Activated naive CD8-positive, alpha-beta T cell (primary cell): Measurements from ENCODE around the gene MRPS18C.

Source experiments
- H3K27ac Mint-ChIP-seq: one replicate; pipeline ENCODE4 v1.8.0; 2021; ENCODE audit warnings: mixed read lengths
- H3K27me3 Mint-ChIP-seq: one replicate; pipeline ENCODE4 v1.8.0; 2021; ENCODE audit warnings: mixed read lengths
- H3K36me3 Mint-ChIP-seq: one replicate; pipeline ENCODE4 v1.8.0; 2021; ENCODE audit warnings: mixed read lengths
- H3K4me1 Mint-ChIP-seq: one replicate; pipeline ENCODE4 v1.8.0; 2021; ENCODE audit warnings: low read depth, mixed read lengths
- H3K4me3 Mint-ChIP-seq: one replicate; pipeline ENCODE4 v1.8.0; 2021; ENCODE audit warnings: mild to moderate bottlenecking, mixed read lengths
- H3K9me3 Mint-ChIP-seq: one replicate; pipeline ENCODE4 v1.8.0; 2021; ENCODE audit warnings: low read depth, mixed read lengths

The MRPS18C gene

GRCh38 chr4:83455281-83456183 lies at the start of gene MRPS18C, which contains the start of gene HELQ:
Gene MRPS18C, plus strand, starts transcription at chr4:83456058. Its CDS starts 20 bp downstream, at chr4:83456078.
Gene HELQ, minus strand, starts transcription at chr4:83455823. Its CDS starts 130 bp downstream, at chr4:83455693.
- Mint-ChIP-seq H3K27ac (peak within 1 kb of the TSS; percentile 100), H3K27me3 (no peaks in the 10 kb centered on the region), H3K4me3 (peak within 1 kb of the TSS; percentile 97), H3K9me3 (no peaks in the 10 kb centered on the region), H3K36me3 (peaks cover 20% of the 10 kb centered on the region), H3K4me1 (peaks cover 50% of the 10 kb centered on the region)

GRCh38 chr4:83408908-83409307 lies 47.0 kb upstream of the MRPS18C start:
- no peaks in the 10 kb centered on the region for H3K9me3 Mint-ChIP-seq
- no peaks in the 10 kb centered on the region for H3K27me3 Mint-ChIP-seq
- H3K27ac Mint-ChIP-seq = no peak overlapping the region
- H3K4me3 Mint-ChIP-seq = no peak overlapping the region
- H3K36me3 Mint-ChIP-seq = peaks cover 8% of the 10 kb centered on the region
- no peaks in the 10 kb centered on the region for H3K4me1 Mint-ChIP-seq

GRCh38 chr4:83413676-83414075 lies 42.2 kb upstream of the MRPS18C start:
- Mint-ChIP-seq H3K36me3 (peaks cover 6% of the 10 kb centered on the region), H3K9me3 (no peaks in the 10 kb centered on the region), H3K4me3 (no peak overlapping the region), H3K27ac (no peak overlapping the region), H3K27me3 (no peaks in the 10 kb centered on the region), H3K4me1 (no peaks in the 10 kb centered on the region)

- no peak overlapping the region for H3K27ac Mint-ChIP-seq
Measured at GRCh38 chr4:83417566-83417965, 38.3 kb upstream of the MRPS18C start.

GRCh38 chr4:83418211-83418610 lies 37.6 kb upstream of the MRPS18C start:
- H3K4me3 Mint-ChIP-seq = no peak overlapping the region
- no peaks in the 10 kb centered on the region for H3K4me1 Mint-ChIP-seq
- H3K27me3 Mint-ChIP-seq = no peaks in the 10 kb centered on the region
- H3K9me3 Mint-ChIP-seq = no peaks in the 10 kb centered on the region
- peaks cover 8% of the 10 kb centered on the region for H3K36me3 Mint-ChIP-seq
- no peak overlapping the region for H3K27ac Mint-ChIP-seq

More at GRCh38 chr4:83417566-83417965, 38.3 kb upstream of the MRPS18C start:
- Mint-ChIP-seq H3K27me3 (no peaks in the 10 kb centered on the region), H3K4me3 (no peak overlapping the region), H3K9me3 (no peaks in the 10 kb centered on the region), H3K36me3 (peaks cover 8% of the 10 kb centered on the region), H3K4me1 (no peaks in the 10 kb centered on the region)

GRCh38 chr4:83431200-83431599 lies 24.7 kb upstream of the MRPS18C start:
- Mint-ChIP-seq H3K36me3 (peaks cover 7% of the 10 kb centered on the region), H3K27me3 (no peaks in the 10 kb centered on the region), H3K4me3 (no peak overlapping the region), H3K9me3 (no peaks in the 10 kb centered on the region), H3K27ac (no peak overlapping the region), H3K4me1 (peaks cover 13% of the 10 kb centered on the region)

GRCh38 chr4:83436680-83437079 lies 19.2 kb upstream of the MRPS18C start:
- peaks cover 2% of the 10 kb centered on the region for H3K36me3 Mint-ChIP-seq

GRCh38 chr4:83438719-83439118 lies 17.1 kb upstream of the MRPS18C start:
- Mint-ChIP-seq H3K27ac (no peak overlapping the region), H3K4me1 (peaks cover 8% of the 10 kb centered on the region), H3K27me3 (no peaks in the 10 kb centered on the region), H3K4me3 (no peak overlapping the region), H3K36me3 (no peaks in the 10 kb centered on the region), H3K9me3 (no peaks in the 10 kb centered on the region)

More at GRCh38 chr4:83436680-83437079, 19.2 kb upstream of the MRPS18C start:
- no peaks in the 10 kb centered on the region for H3K27me3 Mint-ChIP-seq
- H3K4me1 Mint-ChIP-seq = peaks cover 11% of the 10 kb centered on the region
- H3K27ac Mint-ChIP-seq = no peak overlapping the region
- no peaks in the 10 kb centered on the region for H3K9me3 Mint-ChIP-seq
- no peak overlapping the region for H3K4me3 Mint-ChIP-seq

- Mint-ChIP-seq H3K4me3 (no peak overlapping the region), H3K27me3 (no peaks in the 10 kb centered on the region), H3K27ac (no peak overlapping the region), H3K36me3 (no peaks in the 10 kb centered on the region), H3K9me3 (no peaks in the 10 kb centered on the region), H3K4me1 (peaks cover 8% of the 10 kb centered on the region)
Measured at GRCh38 chr4:83440148-83440814, 15.6 kb upstream of the MRPS18C start.

- H3K4me1 Mint-ChIP-seq = peaks cover 4% of the 10 kb centered on the region
- H3K9me3 Mint-ChIP-seq = no peaks in the 10 kb centered on the region
- H3K27ac Mint-ChIP-seq = no peak overlapping the region
- no peaks in the 10 kb centered on the region for H3K27me3 Mint-ChIP-seq
- no peak overlapping the region for H3K4me3 Mint-ChIP-seq
- H3K36me3 Mint-ChIP-seq = no peaks in the 10 kb centered on the region
Measured at GRCh38 chr4:83440899-83441298, 15.0 kb upstream of the MRPS18C start.

GRCh38 chr4:83449009-83449408 lies 6.8 kb upstream of the MRPS18C start:
- H3K4me3 Mint-ChIP-seq = no peak overlapping the region
- peaks cover 17% of the 10 kb centered on the region for H3K36me3 Mint-ChIP-seq
- H3K27ac Mint-ChIP-seq = no peak overlapping the region
- H3K9me3 Mint-ChIP-seq = no peaks in the 10 kb centered on the region
- H3K4me1 Mint-ChIP-seq = peaks cover 32% of the 10 kb centered on the region
- H3K27me3 Mint-ChIP-seq = no peaks in the 10 kb centered on the region

GRCh38 chr4:83454686-83455085 lies 1.2 kb upstream of the MRPS18C start:
- Mint-ChIP-seq H3K9me3 (no peaks in the 10 kb centered on the region), H3K4me1 (peaks cover 52% of the 10 kb centered on the region), H3K27me3 (no peaks in the 10 kb centered on the region), H3K36me3 (peaks cover 20% of the 10 kb centered on the region), H3K4me3 (peak overlapping the region; percentile 97), H3K27ac (peak overlapping the region; percentile 100)

GRCh38 chr4:83456184-83456501 lies 285 bp downstream of the MRPS18C start:
- peaks cover 18% of the 10 kb centered on the region for H3K36me3 Mint-ChIP-seq
- peaks cover 49% of the 10 kb centered on the region for H3K4me1 Mint-ChIP-seq
- H3K4me3 Mint-ChIP-seq = peak overlapping the region; percentile 97
- H3K9me3 Mint-ChIP-seq = no peaks in the 10 kb centered on the region
- peak overlapping the region; percentile 100 for H3K27ac Mint-ChIP-seq
- no peaks in the 10 kb centered on the region for H3K27me3 Mint-ChIP-seq

GRCh38 chr4:83473423-83473822 lies 17.6 kb downstream of the MRPS18C start:
- Mint-ChIP-seq H3K36me3 (no peaks in the 10 kb centered on the region), H3K4me3 (no peak overlapping the region), H3K9me3 (no peaks in the 10 kb centered on the region), H3K4me1 (peaks cover 10% of the 10 kb centered on the region), H3K27me3 (no peaks in the 10 kb centered on the region), H3K27ac (no peak overlapping the region)

- H3K4me3 Mint-ChIP-seq = no peak overlapping the region
- H3K27me3 Mint-ChIP-seq = no peaks in the 10 kb centered on the region
- no peaks in the 10 kb centered on the region for H3K9me3 Mint-ChIP-seq
- H3K36me3 Mint-ChIP-seq = no peaks in the 10 kb centered on the region
- no peak overlapping the region for H3K27ac Mint-ChIP-seq
- H3K4me1 Mint-ChIP-seq = peaks cover 10% of the 10 kb centered on the region
Measured at GRCh38 chr4:83473966-83474365, 18.1 kb downstream of the MRPS18C start.
